OCI-LY1 (cell line): ENCODE results near the gene SYPL1.
A peak's percentile ranks its signal among the peaks of the same experiment; 100 is the strongest.

Source experiments
- H2AFZ ChIP-seq: fragments of 200-600 bp; sonication (generic), shearing (Covaris generic); 2 replicates; pipeline ENCODE4 v1.6.0; 2014; ENCODE audit warnings: antibody characterized with exemption, mild to moderate bottlenecking, low read length
- H3F3A ChIP-seq: fragments of 200-600 bp; sonication (generic), shearing (Covaris generic); 2 replicates; pipeline ENCODE4 v1.6.0; 2014; ENCODE audit warnings: mild to moderate bottlenecking, antibody characterized with exemption, low read length, moderate library complexity; ENCODE audit not compliant: insufficient read depth
- H3K27ac ChIP-seq: fragments of 200-600 bp; sonication (generic); 2 replicates; pipeline ENCODE4 v1.5.1; 2014; ENCODE audit warnings: low read length, mixed run types, mild to moderate bottlenecking, low read depth; ENCODE audit not compliant: poor library complexity, severe bottlenecking
- H3K27me3 ChIP-seq: fragments of 200-600 bp; sonication (generic); 2 replicates; pipeline ENCODE4 v1.6.0; 2014; ENCODE audit warnings: antibody characterized with exemption, mild to moderate bottlenecking, low read length, moderate library complexity; ENCODE audit not compliant: insufficient read depth
- H3K36me3 ChIP-seq: fragments of 200-600 bp; sonication (generic); 2 replicates; pipeline ENCODE4 v1.6.1; 2014; ENCODE audit warnings: mild to moderate bottlenecking, antibody characterized with exemption, low read length, moderate library complexity, mixed read lengths; ENCODE audit not compliant: insufficient read depth
- H3K4me1 ChIP-seq: fragments of 200-600 bp; sonication (generic); 2 replicates; pipeline ENCODE4 v1.5.1; 2014; ENCODE audit warnings: mild to moderate bottlenecking, low read length, moderate library complexity; ENCODE audit not compliant: insufficient read depth, severe bottlenecking
- H3K4me2 ChIP-seq: fragments of 200-600 bp; sonication (generic), shearing (Covaris generic); 2 replicates; pipeline ENCODE4 v1.6.1; 2014; ENCODE audit warnings: low read length
- H3K4me3 ChIP-seq: fragments of 200-600 bp; sonication (generic); 2 replicates; pipeline ENCODE4 v1.5.1; 2014; ENCODE audit warnings: low read length, low read depth, mild to moderate bottlenecking, mixed read lengths; ENCODE audit not compliant: poor library complexity, severe bottlenecking
- H3K79me2 ChIP-seq: fragments of 200-600 bp; shearing (Covaris generic); 2 replicates; pipeline ENCODE4 v1.6.1; 2016; ENCODE audit warnings: mixed run types, low read length, mixed read lengths; ENCODE audit not compliant: insufficient read depth
- H3K9ac ChIP-seq: fragments of 200-600 bp; sonication (generic), shearing (Covaris generic); 2 replicates; pipeline ENCODE4 v1.6.1; 2014; ENCODE audit warnings: mild to moderate bottlenecking, low read length, mixed read lengths
- H3K9me2 ChIP-seq: fragments of 200-600 bp; sonication (generic), shearing (Covaris generic); 2 replicates; pipeline ENCODE4 v1.6.1; 2014; ENCODE audit warnings: low read depth, mild to moderate bottlenecking, low read length, mixed read lengths
- H3K9me3 ChIP-seq: fragments of 200-600 bp; shearing (Covaris generic); 2 replicates; pipeline ENCODE4 v1.6.1; 2014; ENCODE audit warnings: low read length, mixed read lengths
- H4K20me1 ChIP-seq: fragments of 200-600 bp; sonication (generic), shearing (Covaris generic); 2 replicates; pipeline ENCODE4 v1.6.0; 2016; ENCODE audit warnings: mild to moderate bottlenecking, low read length; ENCODE audit not compliant: insufficient read depth
- CTCF ChIP-seq: fragments of 200-600 bp; sonication (generic), shearing (Covaris generic); IDR thresholded peaks from 2 replicates; pipeline ENCODE4 v1.5.1; 2017; ENCODE audit warnings: mild to moderate bottlenecking, antibody characterized with exemption, low read length, moderate library complexity, mixed read lengths
- EZH2 ChIP-seq: fragments of 200-600 bp; sonication (generic), shearing (Covaris generic); IDR thresholded peaks from 2 replicates; pipeline ENCODE4 v1.8.0; 2017; ENCODE audit warnings: borderline replicate concordance, mixed run types, mild to moderate bottlenecking, antibody characterized with exemption, low read length, moderate library complexity, mixed read lengths

Gene SYPL1

GRCh38 chr7:106112972-106113421 lies 885 bp upstream of the SYPL1 start:
- Histone ChIP-seq H3K4me1 (peaks cover 71% of the 10 kb centered on the region), H3K4me3 (peak overlapping the region; percentile 77)

GRCh38 chr7:106111655-106112117 lies 426 bp downstream of the SYPL1 start:
- peaks cover 54% of the 10 kb centered on the region for H3K79me2 ChIP-seq
- H3K9me3 ChIP-seq = no peaks in the 10 kb centered on the region
- peak overlapping the region; percentile 97 for H3K4me2 ChIP-seq
- H3K9ac ChIP-seq = peak overlapping the region; percentile 87
- 0 out of 2 replicates have a peak, but pooled peaks cover 5% of the 10 kb centered on the region for H4K20me1 ChIP-seq
- no peaks in the 10 kb centered on the region for H3K9me2 ChIP-seq
- no peaks in the 10 kb centered on the region for H3K27me3 ChIP-seq
- H3K27ac ChIP-seq = peak overlapping the region; percentile 85
- peaks cover 40% of the 10 kb centered on the region for H3K36me3 ChIP-seq
- H3F3A ChIP-seq = no peaks in the 10 kb centered on the region
- H3K4me3 ChIP-seq = peak overlapping the region; percentile 77
- peaks cover 71% of the 10 kb centered on the region for H3K4me1 ChIP-seq
- no peak overlapping the region for H2AFZ ChIP-seq
- TF ChIP-seq CTCF (no peak), EZH2 (no peak)

More at GRCh38 chr7:106112972-106113421, 885 bp upstream of the SYPL1 start:
- Histone ChIP-seq H3K27me3 (no peaks in the 10 kb centered on the region), H3K9me2 (no peaks in the 10 kb centered on the region), H3F3A (no peaks in the 10 kb centered on the region), H3K27ac (peak overlapping the region; percentile 83), H2AFZ (no peak overlapping the region), H3K9ac (peak overlapping the region; percentile 71), H4K20me1 (0 out of 2 replicates have a peak, but pooled peaks cover 5% of the 10 kb centered on the region), H3K36me3 (peaks cover 33% of the 10 kb centered on the region; the same call in 1 of the 2 replicates), H3K9me3 (no peaks in the 10 kb centered on the region), H3K79me2 (peaks cover 40% of the 10 kb centered on the region), H3K4me2 (peak overlapping the region; percentile 71)
- TF ChIP-seq CTCF (no peak), EZH2 (no peak)

GRCh38 chr7:106110885-106111654 lies 1.0 kb downstream of the SYPL1 start:
- Histone ChIP-seq H2AFZ (no peak overlapping the region), H3K27me3 (no peaks in the 10 kb centered on the region), H3K79me2 (peaks cover 60% of the 10 kb centered on the region), H3K4me1 (peaks cover 70% of the 10 kb centered on the region), H3K9me2 (no peaks in the 10 kb centered on the region), H3K9ac (peak overlapping the region; percentile 87), H3K36me3 (peaks cover 45% of the 10 kb centered on the region), H3K9me3 (no peaks in the 10 kb centered on the region), H3F3A (no peaks in the 10 kb centered on the region), H4K20me1 (0 out of 2 replicates have a peak, but pooled peaks cover 5% of the 10 kb centered on the region), H3K4me3 (peak overlapping the region; percentile 77), H3K4me2 (peak overlapping the region; percentile 97), H3K27ac (peak overlapping the region; percentile 85)
- TF ChIP-seq EZH2 (no peak), CTCF (no peak)
